H1 (cell line): ENCODE measurements around the gene KCTD7.

ENCODE experiments used
- EGR1 ChIP-seq: IDR thresholded peaks from 2 replicates; pipeline ENCODE4 v1.6.1; 2011; ENCODE audit warnings: low read depth, low read length, borderline replicate concordance
- JUND ChIP-seq: IDR thresholded peaks from 2 replicates; pipeline ENCODE4 v1.6.1; 2011; ENCODE audit warnings: mild to moderate bottlenecking, improper control_type of control experiment, low read length
- POLR2A ChIP-seq, 2 experiments: IDR thresholded peaks; 1 replicate in 1 of 2; 2 replicates in 1 of 2; pipeline ENCODE4 v1.6.1; 2011; ENCODE audit warnings: low read depth in 2 of 2, low read length in 2 of 2, mild to moderate bottlenecking in 2 of 2; ENCODE audit errors: control extremely low read depth in 1 of 2
- TEAD4 ChIP-seq: IDR thresholded peaks from 2 replicates; pipeline ENCODE4 v1.6.1; 2012; ENCODE audit warnings: low read depth, low read length, inconsistent platforms, mixed read lengths

- TF ChIP-seq POLR2A (IDR thresholded peaks at IDR 0.05; ENCODE audit: control extremely low read depth in 1 of 2, low read depth in 2 of 2, low read length in 2 of 2) (no peak), EGR1 (no peak), TEAD4 (no peak), JUND (no peak)
Measured at GRCh38 chr7:66642932-66643331, 14.3 kb downstream of the KCTD7 start.
